T-helper 1 cell treated with Interleukin-12 subunit alpha and Interleukin-12 subunit beta and Interleukin-4 antibody, amounts not matched to agents 30 ng/mL and 1 ng/mL, for 36 hours (primary cell): ENCODE results near the gene CCDC102B. TPM values are rescaled to one million over a fixed set of nuclear protein-coding genes. Genes with fewer than 3 reads are reported as not detected.
"Not testable (repeated sequence)": the region's sequence is repeated elsewhere in the genome, so short reads cannot be mapped to it uniquely, and the experiment has no call there.

Source experiments
- intact Hi-C: fragments of 100-400 bp; cut with micrococcal nuclease; formaldehyde crosslinking; loops from one replicate; pipeline ENCODE4 v1.15.1; 2024
- total RNA-seq: library from RNA; stranded (reverse); gene quantifications from 2 replicates; pipeline ENCODE4 v1.2.3, GENCODE V29; 2022

Gene CCDC102B
- total RNA-seq, 1 donor from 2014 or later, result 2.5 TPM

GRCh38 chr18:68897286-68897685, 99.4 kb downstream of the CCDC102B start:
- intact Hi-C loops, result no loop called here

GRCh38 chr18:68909579-68909978, 111.7 kb downstream of the CCDC102B start:
- intact Hi-C loops, result no loop called here

GRCh38 chr18:68915061-68915460, 117.2 kb downstream of the CCDC102B start:
- intact Hi-C loops, result no loop called here

GRCh38 chr18:68916734-68917133, 118.9 kb downstream of the CCDC102B start:
- intact Hi-C loops, result no loop called here

GRCh38 chr18:68918216-68918615, 120.3 kb downstream of the CCDC102B start:
- intact Hi-C loops, result no loop called here

- intact Hi-C loops, result loop anchor here (10.0 kb wide), 1 partner anchor 1165 kb away; no protein-coding TSS in a partner anchor
Observed at GRCh38 chr18:68919900-68920299, 122.0 kb downstream of the CCDC102B start.

- intact Hi-C loops, result loop anchor here (10.0 kb wide), 1 partner anchor 1162 kb away; no protein-coding TSS in a partner anchor
Observed at GRCh38 chr18:68922392-68922791, 124.5 kb downstream of the CCDC102B start.

GRCh38 chr18:68925268-68925667, 127.4 kb downstream of the CCDC102B start:
- intact Hi-C loops, result loop anchor here (10.0 kb wide), 1 partner anchor 1160 kb away; no protein-coding TSS in a partner anchor

- intact Hi-C loops, result loop anchor here (10.0 kb wide), 1 partner anchor 1156 kb away; no protein-coding TSS in a partner anchor
Observed at GRCh38 chr18:68928762-68929675, 131.1 kb downstream of the CCDC102B start.

- intact Hi-C loops, result no loop called here
Observed at GRCh38 chr18:68935686-68936085, 137.8 kb downstream of the CCDC102B start.

- intact Hi-C loops, result no loop called here
Observed at GRCh38 chr18:68937029-68937599, 139.2 kb downstream of the CCDC102B start.

GRCh38 chr18:68940039-68940438, 142.2 kb downstream of the CCDC102B start:
- intact Hi-C loops, result no loop called here

GRCh38 chr18:68940754-68941153, 142.9 kb downstream of the CCDC102B start:
- intact Hi-C loops, result no loop called here

GRCh38 chr18:68942230-68942629, 144.3 kb downstream of the CCDC102B start:
- intact Hi-C loops, result no loop called here

- intact Hi-C loops, result not testable (repeated sequence)
Observed at GRCh38 chr18:68943861-68944260, 146.0 kb downstream of the CCDC102B start.

GRCh38 chr18:68944330-68944729, 146.4 kb downstream of the CCDC102B start:
- intact Hi-C loops, result no loop called here

GRCh38 chr18:68944826-68945225, 146.9 kb downstream of the CCDC102B start:
- intact Hi-C loops, result no loop called here

- intact Hi-C loops, result no loop called here
Observed at GRCh38 chr18:68948622-68949021, 150.7 kb downstream of the CCDC102B start.

GRCh38 chr18:68954738-68955137, 156.9 kb downstream of the CCDC102B start:
- intact Hi-C loops, result no loop called here

GRCh38 chr18:68956650-68957049, 158.8 kb downstream of the CCDC102B start:
- intact Hi-C loops, result no loop called here

- intact Hi-C loops, result no loop called here
Observed at GRCh38 chr18:68960355-68960754, 162.5 kb downstream of the CCDC102B start.

- intact Hi-C loops, result no loop called here
Observed at GRCh38 chr18:68962623-68963022, 164.7 kb downstream of the CCDC102B start.
